Glomerular endothelial cell (primary cell): ENCODE data around the gene PTGIS. TPM values are rescaled to one million over a fixed set of nuclear protein-coding genes. Genes with fewer than 3 reads are reported as not detected.

Source experiments
- DNase-seq: peaks from one replicate; pipeline ENCODE4 v3.0.0-alpha.2; 2011; ENCODE audit warnings: low read depth, low spot score; ENCODE audit errors: extremely low read depth
- total RNA-seq: library from RNA; depleted of rRNA; stranded (reverse); fragments of >200 nt; gene quantifications from 2 replicates; pipeline ENCODE4 v1.2.3, GENCODE V29; 2015

PTGIS gene
- total RNA-seq, 1 donor from 2014 or later: 2.5 TPM

DNA sequence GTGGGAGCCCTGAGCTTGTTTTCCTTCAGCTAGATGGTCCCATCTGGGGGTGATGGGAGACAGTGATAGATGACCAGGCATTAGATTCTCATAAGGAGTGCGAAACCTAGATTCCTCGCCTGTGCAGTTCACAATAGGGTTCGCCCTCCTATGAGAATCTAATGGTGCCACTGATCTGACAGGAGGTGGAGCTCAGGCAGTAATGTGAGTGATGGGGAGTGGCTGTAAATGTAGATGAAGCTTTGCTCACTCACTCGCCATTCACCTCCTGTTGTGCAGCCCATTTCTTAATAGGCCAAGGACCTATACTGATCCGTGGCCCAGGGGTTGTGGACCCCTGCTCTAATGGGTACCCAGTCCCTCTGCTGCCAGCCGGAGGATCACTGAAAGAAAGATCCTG, 64.8 kb downstream of the PTGIS start:
- DNase-seq: no peak

- DNase-seq: no peak
These were observed 66.0 kb downstream of the PTGIS start for GRCh38 chr20:49501917-49502316.

GRCh38 chr20:49497398-49497669, 70.6 kb downstream of the PTGIS start:
- DNase-seq: no peak

- no peak for DNase-seq
These were observed 71.2 kb downstream of the PTGIS start for GRCh38 chr20:49496553-49497397.

DNA sequence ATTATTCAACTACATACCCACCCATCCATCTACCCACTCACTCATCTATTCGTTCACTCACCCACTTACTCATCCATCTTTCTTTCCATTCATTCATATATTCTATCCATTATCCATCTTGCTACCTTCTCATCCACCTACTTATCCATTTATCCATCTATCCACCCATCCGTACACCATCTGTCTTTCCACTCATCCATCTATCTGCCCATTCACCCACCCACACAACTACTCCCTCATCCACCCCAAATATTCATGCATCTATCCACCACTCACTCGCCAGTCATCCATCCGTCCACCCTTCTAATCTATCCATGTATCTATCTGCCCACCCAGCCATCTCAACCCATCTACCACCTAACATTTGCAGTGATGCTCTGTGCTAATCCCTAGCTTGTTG, 71.9 kb downstream of the PTGIS start:
- DNase-seq: no peak

DNA sequence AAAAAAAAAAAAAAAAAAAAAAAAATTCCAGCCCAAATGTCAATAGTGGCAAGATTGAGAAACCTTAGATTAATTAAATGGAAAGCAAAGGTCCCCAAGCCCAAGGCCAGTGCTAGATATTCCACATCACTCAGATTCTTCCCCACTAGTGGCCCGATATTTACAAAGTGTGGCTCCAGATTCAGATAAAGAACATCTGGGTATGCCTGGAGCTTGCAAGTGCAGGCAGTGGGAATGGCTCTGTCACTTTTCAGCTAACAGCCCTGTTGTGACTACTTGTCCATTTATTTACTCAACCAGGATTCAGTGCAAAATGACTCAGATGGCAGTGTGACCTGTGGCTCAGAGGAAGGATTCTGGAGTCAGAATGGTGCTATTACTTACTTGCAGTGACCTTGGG, 77.2 kb downstream of the PTGIS start:
- DNase-seq: no peak

GRCh38 chr20:49489688-49490087, 78.2 kb downstream of the PTGIS start:
- DNase-seq: no peak

DNA sequence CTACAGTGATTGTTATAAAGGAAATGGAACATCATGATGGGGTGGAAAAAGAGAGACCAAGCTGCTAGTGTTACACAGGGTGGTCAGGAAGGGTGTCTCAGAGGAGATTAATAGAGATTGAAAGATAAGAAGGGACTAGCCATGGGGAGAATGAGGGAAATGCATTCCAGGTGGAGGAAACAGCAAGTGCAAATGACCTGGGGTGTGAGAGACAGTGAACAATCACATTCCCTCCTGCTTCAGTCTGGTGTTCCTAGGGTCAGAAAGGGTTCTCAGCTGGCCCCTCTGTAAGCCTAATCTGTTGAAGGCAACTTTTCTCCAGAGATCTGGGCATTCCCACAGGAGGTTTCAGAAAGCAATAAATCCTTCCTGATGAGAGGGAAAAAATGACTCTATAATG, 81.9 kb downstream of the PTGIS start:
- no peak for DNase-seq

DNA sequence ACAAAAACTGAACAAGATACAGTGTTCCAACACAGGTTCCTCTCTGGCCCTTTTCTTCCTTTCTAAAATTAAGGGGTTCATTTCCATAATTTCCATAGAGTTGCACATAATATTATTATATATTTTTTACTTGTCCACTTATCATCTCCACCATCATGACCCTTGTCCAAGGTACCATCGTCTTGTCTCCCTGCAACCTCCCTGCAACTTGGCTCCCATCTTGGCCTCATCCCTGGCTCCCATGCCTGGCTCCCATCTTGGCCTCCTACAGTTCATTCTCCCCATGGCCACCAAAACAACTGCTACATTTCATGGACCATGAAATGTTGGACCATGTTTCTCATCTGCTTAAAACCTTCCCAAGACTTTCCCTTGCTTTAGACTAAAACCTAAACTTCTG, 82.4 kb downstream of the PTGIS start:
- no peak for DNase-seq

GRCh38 chr20:49484180-49485140, 83.5 kb downstream of the PTGIS start:
- DNase-seq: no peak

DNA sequence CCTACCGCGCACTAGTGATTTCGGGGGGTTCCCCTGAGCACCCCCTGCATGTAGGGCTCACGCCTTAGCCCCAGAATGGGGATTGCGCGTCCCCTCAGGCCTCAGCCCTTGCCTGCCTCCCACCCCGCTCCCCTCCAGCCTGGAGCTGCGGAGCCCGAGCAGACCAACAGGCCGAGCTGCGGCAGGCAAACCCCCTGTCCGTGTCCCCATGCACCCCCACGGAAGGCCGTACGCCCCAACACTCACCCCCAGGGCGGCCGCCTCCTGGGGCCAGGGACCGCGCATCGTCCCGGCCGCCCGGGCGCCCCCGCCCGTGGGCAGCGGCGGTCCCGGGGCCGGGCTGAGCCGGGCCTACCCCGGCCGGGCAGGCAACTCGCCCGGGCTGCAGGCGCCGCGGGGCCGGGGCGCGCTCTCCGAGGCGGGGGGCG, 84.2 kb downstream of the PTGIS start:
- DNase-seq: no peak

DNA sequence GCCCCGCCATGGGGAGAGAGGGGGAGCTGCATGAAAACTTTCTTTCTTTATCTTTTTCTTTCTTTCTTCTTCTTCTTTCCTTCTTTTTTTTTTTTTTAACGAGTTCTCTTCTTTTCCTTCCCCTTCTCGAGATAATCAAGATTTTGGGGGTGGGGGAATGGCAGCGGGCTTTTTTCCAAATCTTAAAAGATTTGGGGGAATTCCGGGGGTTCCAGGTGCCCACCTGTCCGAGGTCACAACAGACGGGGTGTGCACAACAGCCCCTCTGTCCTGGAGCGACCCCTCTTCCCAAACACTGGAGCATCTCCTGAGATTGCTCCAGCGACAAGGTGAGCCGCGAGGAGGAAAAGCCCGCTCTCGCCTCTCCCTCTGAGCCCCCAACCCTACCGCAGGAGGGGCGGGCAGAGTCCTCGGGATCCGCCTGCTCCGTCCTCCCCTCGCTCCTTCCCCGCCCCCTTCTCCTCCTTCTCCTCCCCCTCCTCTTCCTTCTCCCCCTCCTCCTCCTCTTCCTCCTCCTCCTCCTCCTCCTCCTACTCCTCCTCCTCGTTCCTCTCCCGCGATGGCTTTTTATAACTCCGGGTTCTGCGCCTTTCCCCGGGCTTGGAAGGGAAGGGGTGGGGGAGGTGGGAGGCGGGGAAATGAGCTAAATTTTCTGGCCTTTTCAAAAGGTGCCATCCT, 84.8 kb downstream of the PTGIS start:
- DNase-seq: no peak

GRCh38 chr20:49482621-49483017, 85.3 kb downstream of the PTGIS start, which contains the start of gene KCNB1:
Gene KCNB1, minus strand, starts transcription at chr20:49482668. Its CDS starts 188 bp downstream, at chr20:49482480.
- no peak for DNase-seq

GRCh38 chr20:49482173-49482572, 85.8 kb downstream of the PTGIS start:
- DNase-seq: no peak

GRCh38 chr20:49481116-49481515, 86.8 kb downstream of the PTGIS start:
- no peak for DNase-seq

- no peak for DNase-seq
These were observed 87.7 kb downstream of the PTGIS start for GRCh38 chr20:49480236-49480635.

- DNase-seq: no peak
These were observed 88.2 kb downstream of the PTGIS start for GRCh38 chr20:49479785-49480184.

DNA sequence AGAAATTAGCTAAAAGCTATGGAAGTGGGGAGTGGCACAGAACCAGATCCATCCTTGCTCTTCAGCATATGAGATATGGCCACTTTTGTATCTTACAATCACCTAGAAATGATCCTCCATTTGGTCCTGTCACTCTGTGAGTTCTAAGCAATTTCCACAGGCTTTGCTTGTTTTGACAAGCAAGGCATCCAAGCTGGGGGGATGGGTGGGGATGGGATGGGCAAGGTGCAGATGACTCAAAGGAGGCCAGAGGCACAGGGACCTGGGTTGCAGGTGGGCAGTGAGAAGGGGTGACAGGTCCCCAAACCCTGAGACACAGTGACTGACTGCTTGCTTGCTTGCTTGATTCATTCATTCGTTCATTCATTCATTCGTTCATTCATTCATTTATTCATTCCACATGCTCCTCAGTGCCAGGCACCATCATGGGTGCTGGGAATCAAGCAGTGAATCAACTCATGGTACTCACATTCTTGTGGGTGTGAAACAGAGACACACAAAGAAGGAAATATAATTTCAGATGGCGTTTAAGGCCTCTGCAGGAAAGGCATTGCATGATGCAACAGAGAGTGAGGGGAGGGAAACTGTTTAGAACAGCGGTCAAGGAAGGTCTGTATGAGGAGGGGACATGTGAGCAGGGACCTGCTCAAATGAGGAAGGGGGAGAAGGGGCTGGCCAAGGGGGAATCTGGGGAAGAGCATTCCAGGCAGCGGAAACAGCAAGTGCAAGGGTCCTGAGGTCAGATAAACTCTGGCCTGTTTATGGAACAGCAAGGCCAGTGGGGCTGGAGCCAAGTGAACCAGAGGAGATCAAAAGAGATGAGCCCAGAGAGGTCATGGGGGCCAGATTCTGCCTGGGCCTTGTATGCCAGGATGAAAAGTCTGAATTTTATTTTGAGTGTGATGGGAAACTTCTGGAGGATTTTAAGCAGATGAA, 88.9 kb downstream of the PTGIS start:
- DNase-seq: no peak

DNA sequence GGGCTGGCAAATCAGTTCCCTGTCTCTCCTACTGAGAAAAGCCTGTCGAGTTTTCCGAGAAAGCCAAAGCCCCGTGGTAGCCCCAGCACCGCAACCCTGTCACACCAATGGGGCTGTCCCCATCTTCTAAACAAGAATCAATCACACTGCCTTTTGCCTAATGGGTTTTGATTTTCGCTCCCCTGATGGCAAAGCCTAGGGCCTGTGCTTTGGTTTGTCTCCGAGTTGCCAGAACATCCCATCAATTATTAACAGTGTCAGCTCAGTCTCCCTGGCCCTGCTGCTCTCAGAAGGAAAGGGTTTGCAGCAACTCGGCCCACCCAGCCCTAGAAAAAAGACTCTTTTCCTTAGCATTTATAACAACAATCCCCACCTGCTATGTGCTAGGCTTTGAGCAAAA, 89.7 kb downstream of the PTGIS start:
- no peak for DNase-seq

GRCh38 chr20:49477200-49477599, 90.7 kb downstream of the PTGIS start:
- no peak for DNase-seq
